Stimulated activated CD4-positive, alpha-beta T cell treated with anti-CD3 and anti-CD28 coated beads, Interleukin-15, amount 100 ng/mL, for 48 hours (primary cell): Measurements from ENCODE around the gene PTPN5.

Experiments
- DNase-seq, 2 donors: peaks; one replicate each; pipeline ENCODE4 v3.0.0-alpha.2; 2020; ENCODE audit warnings: low read depth in 2 of 2

The PTPN5 gene

DNA sequence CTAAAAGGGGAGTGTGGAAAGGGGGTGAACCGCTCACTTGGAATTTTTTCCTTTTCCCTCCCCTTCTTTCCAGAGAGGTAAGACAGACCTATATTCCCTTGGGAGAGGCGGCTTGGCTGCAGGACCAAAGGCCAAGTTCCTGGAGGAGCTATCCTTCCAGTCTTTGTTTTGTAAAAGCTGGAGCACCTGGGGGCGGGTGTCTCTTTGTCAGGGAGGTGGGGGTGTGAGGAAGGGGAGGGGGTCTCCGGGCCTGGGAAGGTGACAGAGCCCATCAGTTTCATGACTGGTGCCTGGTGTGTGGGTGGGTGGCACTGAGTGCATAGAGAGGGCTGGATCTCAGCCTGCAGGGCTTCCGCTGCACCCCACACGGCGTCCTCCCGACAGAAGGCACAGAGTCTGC is 18.5 kb downstream of the PTPN5 start:
- DNase-seq, result no peak

DNA sequence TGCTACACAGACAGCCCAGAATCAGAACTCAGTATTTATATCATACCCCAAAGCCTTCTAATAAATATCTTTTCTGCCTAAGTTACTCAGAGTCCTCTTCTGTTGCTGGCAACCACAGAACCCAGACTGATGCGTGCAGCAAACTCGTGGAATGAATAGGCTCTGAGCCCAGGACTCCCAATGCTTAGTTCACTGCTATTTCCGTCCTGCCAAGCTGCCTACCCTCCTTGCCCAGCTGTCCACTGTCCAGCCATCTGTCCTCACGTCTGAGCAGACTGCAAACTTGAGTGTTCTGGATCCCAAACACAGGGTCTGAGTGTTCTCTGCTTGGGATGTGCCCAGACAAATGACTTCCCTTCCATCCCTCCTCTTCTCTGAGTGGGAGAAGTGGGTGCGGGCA is 19.4 kb downstream of the PTPN5 start:
- no peak for DNase-seq

DNA sequence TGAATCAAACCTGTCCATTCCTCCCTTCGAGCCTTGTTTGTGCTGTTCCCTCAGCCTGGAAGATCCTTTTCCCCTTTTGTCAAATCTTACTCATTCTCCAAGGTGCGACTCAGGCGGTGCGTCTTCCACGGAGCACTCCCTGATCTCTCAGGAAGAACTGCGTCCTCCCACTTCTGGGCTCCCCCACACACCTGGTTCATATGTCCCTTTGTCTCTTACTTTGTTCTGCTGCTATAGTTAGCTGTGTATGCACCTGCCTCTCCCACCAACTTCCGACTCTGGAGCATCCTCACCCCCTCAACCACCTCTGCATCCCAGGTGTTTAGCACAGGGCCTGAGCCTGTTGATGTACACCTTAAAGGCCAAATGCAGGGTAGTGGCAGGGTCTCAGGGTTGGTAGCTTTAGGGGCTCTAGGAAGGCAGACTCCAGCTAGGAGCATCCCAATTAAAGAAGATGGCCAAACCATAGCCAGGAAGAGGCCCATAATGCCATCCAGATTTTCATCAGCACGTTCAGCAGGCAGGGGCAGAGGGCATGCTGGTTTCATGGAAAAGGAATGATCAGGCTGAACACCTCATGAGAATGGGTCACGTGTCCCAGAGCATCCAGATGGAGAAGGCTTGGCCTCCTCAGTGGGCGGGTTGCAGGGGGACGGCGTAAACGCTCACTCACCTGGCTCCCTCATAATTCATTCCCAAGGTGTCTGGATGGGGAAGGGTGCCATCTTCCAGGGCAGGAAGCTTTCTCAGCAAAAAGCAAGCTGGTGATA is 20.1 kb downstream of the PTPN5 start:
- no peak for DNase-seq

DNA sequence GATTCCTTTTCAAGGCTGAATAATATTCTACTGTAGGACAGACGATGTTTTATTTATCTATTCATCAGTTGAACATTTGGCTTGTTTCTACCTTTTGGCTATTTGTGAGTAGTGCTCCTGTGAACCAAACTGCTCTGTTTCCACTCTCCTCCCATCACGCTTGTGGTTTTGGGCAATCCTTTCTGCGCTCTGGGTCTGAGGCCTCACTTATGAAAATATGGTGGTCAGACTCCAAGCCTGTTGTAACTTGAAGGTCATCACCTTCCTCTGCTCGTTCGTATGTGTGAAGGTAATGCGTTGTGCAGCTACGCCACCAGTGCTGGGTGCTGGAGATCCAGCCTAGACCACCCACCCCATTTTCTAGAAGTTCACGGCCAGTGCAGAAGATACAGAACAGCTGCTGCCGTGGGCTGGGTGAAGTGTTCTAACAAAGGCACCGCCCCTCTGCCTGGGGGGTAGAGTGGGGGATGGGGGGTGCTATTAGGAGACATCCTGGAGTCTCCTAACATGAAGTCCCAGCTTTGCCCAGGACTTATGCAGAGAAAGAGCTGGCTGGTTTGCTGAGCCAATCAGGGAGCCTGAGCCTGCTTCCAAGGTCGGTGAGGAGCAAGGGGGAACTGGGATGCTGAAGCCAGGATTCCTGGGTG is 21.0 kb downstream of the PTPN5 start:
- DNase-seq, result no peak

DNA sequence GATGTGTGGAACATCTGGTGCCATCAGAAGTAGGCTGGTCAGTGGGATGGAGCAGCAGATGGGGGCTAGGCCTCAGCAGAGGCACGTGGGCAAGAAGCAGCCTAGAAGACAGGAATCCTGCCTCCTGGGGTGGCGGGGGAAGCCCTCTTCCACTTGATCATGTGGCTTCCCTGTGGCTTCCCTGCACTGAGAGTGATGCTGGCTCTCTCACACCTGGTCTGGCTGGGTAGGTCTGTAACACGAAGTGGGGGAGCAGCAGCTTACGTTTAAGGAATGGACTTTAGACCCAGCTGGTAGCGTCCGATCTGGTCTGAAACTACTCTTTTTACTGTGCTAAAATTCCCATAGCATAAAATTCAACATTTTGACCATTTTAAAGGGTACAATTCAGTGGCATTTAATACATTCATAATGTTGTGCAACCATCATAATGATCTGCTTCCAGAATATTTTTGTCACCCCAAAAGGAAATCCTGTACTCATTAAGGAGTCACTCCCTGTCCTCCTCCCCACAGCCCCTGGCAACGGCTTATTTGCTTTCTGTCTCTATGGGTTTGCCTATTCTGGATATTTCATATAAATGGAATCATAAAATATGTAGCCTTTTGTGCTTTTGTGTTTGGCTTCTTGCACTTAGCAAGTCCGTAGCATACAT is 21.7 kb downstream of the PTPN5 start:
- no peak for DNase-seq

DNA sequence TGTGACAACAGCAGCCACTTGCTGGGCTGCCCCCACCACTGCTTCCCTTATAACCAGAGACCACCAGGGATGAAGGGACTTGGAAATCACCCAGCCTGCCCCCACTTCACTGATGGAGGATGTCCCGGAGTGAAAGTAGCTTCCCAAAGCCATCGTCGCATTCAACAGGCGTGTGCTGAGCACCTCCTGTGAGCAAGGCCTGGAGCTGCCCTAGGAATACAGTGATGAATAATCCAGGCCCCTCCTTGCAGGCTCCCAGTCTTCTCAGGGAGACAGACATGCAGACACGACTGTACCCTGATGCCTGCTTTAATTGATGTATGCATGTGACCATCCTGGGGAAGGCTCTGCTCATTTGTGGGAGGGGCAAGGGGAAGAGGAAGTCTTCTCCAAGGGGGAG is 22.6 kb downstream of the PTPN5 start:
- DNase-seq, result no peak

DNA sequence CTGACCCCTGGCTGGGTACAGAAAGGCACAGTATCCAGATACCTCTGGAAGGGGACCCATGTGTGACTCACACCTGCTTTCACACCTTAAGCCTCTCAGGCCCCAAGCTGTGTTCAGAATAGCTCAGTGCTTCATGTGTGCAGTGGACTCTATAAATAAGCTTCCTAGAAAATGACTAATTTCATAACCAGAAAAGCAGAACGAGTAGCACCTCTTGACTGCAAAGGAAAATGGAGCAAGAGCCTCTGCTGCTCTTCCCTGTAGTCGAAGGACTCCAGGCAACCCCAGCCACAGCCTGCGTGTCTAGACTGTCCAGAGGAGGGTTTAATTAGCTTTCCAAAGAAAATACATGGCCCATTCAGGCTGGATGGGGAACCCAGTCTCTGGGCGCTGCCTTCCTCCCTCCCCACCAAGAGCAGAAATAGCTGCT is 23.1 kb downstream of the PTPN5 start:
- peak in 1 of 2 donors; percentile 19 for DNase-seq

DNA sequence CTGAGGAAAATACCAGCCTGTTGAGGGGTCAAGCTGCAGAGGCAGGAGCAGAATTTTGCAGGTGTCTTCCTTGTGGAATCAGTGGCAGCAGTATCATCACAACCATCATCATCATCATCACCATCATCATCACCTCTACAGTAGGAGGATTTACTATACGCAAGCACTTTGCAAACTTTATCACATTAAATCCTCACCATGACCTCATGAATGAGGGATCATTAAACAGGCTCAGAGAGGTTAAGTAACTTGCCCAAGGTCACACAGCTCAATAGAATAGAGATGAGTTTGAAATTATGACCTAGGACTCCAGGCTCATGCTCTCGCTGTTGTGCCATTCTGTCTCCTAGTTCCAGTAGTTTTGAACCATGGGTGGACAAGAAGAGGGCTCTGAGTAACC is 25.6 kb downstream of the PTPN5 start:
- no peak for DNase-seq

DNA sequence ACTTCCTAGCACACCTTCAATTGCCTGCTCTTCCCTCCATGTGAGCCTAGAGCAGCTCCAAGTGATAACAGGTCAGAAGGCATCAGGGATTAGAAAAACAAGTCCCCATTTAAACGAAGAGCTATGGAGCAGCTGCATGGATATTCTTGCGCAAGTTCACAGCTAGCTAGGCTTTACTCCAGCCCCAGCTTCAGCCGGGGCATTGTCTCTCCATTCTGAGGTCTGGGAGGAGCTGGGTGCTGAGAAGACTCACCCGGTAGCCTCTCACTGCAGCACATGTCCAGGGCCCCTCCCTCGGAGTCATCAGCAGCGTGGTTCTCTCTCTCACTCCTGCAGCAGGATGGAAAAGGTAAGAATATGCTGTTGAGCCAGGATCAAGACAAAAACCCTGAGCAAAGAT is 26.0 kb downstream of the PTPN5 start:
- DNase-seq, result no peak

DNA sequence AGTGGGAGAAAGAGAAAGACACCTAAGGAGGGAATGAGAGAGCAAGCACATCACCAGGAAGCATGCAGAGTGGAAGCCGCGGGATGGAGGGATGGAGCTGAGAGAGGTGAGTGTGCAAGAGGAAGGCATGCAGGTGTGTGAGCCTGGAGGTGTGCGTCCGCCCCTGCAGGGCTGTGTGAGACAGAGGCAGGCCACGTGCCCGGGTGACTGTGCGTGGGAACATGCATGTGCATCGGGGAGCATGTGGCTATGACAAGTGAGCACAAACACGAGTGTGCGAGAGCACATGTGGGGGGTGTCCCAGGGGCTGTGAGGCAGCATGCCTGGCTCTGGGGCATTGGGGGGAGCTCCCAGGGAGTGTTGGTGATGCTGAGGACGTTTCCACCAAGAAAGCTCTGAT is 29.9 kb downstream of the PTPN5 start:
- no peak for DNase-seq

DNA sequence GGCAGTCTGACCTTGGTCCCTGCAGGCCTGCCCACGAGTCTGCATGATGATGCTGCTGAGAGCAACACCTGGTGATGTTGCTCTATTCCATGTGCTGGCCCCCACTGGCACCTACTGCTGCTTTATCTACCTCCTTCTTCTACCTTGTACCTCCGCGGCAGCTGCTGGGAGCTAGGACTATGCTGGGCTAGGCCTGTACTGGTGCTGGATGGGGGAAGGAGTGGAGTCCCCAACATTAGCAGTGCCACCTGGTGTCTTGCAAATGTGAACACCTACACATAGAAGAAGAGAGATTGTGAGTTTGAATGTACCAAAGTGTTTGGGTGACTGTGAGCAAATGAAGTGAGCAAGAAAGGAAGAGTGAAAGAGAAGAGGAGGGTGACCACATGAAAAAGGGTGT is 30.5 kb downstream of the PTPN5 start:
- DNase-seq, result no peak

DNA sequence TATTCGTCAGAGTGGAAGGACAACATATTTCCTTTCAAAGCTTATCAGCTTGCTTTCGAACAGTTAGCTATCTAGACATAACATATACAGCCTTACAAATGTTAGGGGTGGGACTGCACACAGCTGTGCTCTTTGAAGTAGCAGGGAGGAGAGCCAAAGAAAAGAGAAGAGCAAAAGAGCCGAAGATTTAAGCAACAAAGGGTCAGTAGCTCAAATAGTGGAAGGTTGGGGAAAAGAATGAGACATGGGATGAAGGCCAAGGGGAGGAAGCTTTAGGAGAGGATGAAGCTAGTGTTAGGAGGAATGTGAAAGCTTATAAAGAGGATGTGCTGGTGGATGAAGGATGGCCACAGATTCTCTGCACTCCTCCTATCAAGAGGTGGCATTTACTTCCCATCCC is 33.8 kb downstream of the PTPN5 start:
- no peak for DNase-seq

DNA sequence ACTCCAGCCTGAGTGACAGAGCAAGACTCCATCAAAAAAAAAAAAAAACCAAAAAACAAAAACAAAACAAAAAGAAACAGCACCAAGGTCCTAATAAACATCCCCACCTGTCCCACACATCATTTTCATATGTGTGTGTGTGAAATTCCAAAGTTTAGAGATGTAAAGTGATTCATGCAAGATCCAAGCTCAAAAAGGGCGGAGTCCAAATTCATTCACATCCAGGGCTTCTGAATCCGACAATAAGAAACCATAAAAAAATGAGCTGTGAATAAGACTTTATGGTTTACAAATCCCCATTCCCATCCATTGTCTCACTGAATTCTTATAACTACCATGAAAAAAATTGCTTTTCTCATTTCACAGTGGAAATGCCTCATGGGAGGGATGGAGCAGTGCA is 34.7 kb downstream of the PTPN5 start:
- no peak for DNase-seq

DNA sequence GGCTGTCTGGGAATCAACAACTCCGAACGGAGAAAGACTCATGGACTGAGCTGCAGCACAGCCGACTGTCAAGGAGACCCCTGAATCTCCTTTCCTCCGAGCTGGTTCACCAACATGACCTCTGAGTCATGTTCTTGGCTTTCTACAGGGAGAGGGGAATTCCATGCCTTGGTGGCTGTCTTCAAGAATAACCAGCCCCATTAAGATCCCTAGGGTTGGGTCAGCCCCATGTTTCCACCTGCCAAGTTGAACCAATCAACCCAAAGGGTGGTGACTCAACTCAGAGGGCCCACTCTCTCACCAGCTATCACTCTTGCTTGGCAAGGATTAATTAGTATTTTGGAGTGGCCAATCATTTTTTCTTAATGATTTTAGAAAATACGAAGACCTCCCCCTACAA is 37.3 kb downstream of the PTPN5 start:
- no peak for DNase-seq

DNA sequence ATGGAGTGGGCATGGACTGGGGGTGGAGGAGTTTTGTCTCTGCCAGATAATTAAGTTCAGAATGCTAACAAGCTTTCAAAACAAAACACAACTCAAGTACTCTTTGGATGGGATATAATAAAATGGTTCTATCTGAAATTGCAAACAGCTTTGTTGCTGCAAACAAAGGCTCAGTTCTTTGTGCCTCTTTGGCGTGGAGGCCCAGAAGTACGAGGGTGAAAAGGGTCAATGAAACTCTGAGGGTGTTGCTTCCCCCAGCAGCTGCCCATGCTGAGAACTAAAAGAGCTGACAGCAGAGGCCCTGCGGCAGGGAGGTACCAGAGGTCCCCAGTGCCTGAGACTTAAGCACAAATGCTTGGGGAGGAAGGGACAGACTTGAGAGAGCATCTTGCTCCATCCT is 39.1 kb downstream of the PTPN5 start:
- DNase-seq, result no peak

DNA sequence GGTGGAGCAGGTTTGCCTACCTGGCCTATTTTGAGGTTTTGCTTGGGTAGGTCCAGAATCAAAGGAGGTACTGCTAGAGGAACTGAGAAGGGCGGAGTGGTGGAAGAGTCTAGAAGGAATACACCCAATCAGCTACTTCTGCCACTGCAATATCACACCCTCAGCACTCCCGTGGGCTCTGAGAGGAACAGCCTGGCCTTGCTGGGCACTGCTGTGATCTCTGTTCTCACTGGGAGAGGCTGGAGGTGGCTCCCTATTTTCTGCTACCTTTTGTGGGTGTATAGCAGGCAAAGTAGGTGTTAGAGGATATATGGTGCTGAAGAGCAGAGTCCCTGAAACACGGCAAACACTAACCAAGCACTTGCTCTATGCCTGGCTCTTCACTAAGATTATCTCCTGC is 40.7 kb downstream of the PTPN5 start:
- DNase-seq, result no peak

DNA sequence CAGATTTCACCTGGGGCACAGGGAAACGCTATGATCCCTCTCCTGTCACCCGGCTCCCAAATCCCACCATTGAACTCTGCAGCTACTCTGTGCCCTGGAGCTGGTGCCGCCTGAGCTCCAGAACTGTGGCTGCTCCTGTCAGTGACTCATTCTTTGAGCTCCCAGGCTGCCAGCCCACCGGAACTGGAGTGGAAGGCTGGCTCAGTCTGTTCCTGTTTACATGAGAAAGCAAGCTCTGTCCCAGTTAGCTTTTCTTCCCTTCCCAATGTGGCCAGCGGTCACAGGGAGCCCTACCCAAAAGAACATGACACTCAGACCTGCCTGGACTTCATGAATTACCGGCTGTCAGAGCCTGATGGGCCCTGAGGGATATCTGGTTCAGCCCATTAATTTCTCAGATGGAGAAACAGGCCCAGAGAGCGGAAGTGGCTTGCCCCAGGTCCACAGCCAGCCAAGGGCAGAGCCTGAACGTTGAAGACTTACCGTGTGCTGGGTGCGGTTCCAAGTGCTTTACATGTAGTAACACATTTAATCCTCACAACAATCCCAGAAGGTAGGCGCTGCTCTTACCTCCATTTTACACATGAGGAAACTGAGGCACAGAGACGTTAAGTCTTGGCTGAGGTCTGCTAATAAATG is 41.8 kb downstream of the PTPN5 start:
- no peak for DNase-seq

DNA sequence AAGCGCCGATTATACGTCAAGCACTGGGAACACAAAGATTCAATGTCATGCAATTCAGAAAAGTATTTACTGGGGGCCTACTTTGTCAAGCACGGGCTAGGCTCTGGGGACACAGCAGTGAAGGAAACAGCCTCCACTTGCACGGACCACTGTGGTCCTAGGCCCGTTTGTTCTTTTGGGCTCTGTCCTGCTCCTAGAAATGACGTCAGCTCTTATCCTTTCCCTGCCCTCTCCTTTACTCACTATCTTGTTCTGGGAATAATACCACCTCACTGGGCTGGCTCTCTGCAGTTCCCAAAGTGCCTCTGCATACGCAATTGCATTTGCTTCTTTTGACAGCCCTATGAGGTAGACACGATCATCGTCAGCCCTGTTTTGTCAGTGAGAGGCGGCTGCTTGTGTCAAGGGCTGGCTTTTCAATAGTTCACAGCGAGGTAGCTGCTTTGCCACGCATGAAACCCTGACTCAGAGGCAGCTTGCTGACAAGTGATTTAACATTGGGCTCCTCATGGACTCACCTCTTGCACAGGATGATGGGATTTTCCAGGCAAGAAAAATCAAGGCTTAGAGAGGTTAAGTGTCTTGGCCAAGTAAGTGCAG is 42.7 kb downstream of the PTPN5 start:
- no peak for DNase-seq

DNA sequence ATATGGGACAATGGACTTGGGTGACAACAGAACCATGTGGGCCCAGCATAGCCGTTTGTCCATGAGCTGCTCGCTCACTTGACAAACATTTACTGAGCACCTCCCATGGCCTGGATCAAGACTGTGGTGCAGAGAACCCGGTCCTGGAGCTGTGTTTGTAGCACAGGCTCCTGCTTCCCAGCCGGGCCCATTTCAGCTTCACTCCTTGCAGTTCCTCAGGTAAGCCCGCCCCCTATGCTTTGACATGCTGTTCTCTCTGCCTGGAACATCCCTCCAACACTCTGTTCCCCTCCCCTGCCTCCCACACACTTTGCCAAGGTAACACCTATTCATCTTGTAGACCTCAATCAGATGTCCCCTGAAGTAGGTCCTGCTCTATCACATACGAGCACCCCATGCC is 46.3 kb downstream of the PTPN5 start:
- DNase-seq, result no peak

DNA sequence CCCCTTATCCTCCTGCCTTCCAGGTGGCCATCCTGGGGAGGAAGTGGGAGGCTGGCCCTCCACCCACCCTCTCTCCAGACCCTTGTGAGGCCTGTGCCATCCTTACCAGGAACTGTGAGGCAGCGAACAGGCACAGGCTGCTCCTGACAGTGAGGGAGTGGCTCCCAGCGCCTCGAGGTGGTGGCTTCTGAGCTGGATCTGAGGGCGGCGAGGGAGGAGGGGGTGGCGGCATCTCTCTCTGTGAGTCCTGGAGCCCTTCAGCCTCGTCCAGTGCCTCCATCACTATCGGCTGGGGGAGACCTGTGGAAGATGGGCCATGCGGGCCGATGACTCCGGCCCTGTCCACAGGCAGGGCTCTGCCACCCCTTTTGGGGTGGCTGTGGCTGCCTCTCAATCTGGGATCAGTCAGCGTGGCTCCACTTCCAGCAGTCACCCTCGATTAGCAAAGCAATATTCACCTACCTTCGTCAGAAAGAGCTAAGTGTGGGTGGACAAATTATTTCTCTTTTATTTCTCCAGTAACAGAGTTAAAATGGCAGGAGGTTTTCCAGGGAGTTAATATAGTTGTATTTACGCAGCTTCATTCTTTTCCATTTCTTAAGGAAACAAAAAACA is 47.6 kb downstream of the PTPN5 start:
- DNase-seq, result no peak

DNA sequence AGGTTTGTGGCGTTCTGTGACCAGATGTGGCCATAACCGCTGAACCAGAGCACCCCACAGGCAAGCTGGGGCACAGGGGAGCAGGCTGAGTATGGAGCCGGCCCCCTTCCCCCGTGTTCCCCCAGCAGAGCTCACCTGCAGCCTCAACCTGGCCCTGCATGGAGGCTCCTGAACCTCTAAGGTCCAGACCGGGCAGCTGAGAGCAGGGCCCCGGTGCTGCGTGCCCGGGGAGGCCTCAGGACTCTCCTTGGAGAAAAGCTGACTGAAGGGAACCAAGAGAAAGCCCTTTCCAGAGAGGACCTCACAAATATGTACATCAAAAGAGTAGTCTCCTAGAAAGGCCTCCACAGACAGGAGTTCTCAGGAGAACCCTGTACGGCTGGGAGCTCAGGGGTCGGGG is 48.2 kb downstream of the PTPN5 start:
- DNase-seq, result no peak

DNA sequence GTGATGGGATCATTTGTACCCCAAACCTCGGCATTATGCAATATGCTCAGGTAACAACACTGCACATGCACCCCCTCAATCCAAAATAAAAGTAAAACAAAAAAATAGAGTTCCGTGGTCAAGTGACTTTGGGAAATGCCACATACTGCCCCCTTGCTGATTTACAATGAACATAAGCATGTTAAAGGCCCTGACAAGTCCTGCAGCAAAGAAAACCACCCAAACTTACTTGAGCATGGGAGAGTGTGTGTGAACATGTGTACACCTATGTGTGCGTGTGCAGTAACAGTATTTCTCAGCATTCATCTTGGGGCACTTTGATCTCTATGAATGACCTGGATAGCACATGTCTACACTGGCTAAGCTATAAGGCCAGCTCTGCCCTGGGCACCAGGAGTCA is 49.8 kb downstream of the PTPN5 start:
- no peak for DNase-seq
